HepG2 (cell line): ENCODE results near the gene LTB4R. TPM values are rescaled to one million over a fixed set of nuclear protein-coding genes. Genes with fewer than 3 reads are reported as not detected.
A peak's percentile ranks its signal among the peaks of the same experiment; 100 is the strongest.

ENCODE experiments used
- ADNP ChIP-seq: sonication (generic); formaldehyde crosslinking; IDR thresholded peaks from 2 replicates; pipeline ENCODE4 v1.4.0; 2020; ENCODE audit warnings: missing genetic modification reagents
- AGO2 ChIP-seq: fragments of 200-400 bp; formaldehyde crosslinking; optimal IDR thresholded peaks from 2 replicates; pipeline ENCODE3; 2017; ENCODE audit warnings: mild to moderate bottlenecking, low read depth, low read length, moderate library complexity
- CBFB ChIP-seq: sonication (generic); formaldehyde crosslinking; IDR thresholded peaks from 2 replicates; pipeline ENCODE4 v1.4.0; 2020; ENCODE audit warnings: missing genetic modification reagents
- CHCHD3 ChIP-seq: sonication (generic); formaldehyde crosslinking; IDR thresholded peaks from 2 replicates; pipeline ENCODE4 v1.8.0; 2022; ENCODE audit warnings: mild to moderate bottlenecking, missing genetic modification reagents, moderate library complexity
- EED ChIP-seq: sonication (generic); formaldehyde crosslinking; IDR thresholded peaks from 2 replicates; pipeline ENCODE4 v1.5.0; 2020; ENCODE audit warnings: mild to moderate bottlenecking, missing genetic modification reagents
- KAT8 ChIP-seq: IDR thresholded peaks from 2 replicates; pipeline ENCODE4 v1.6.1; 2016; ENCODE audit warnings: missing genetic modification reagents, missing compliant biosample characterization
- MBNL3 ChIP-seq: fragments of 250-450 bp; sonication (Bioruptor Pico); conservative IDR thresholded peaks from 2 replicates; pipeline ENCODE4 v1.8.0; 2022; ENCODE audit warnings: mild to moderate bottlenecking, inconsistent platforms
- NCOA1 ChIP-seq: sonication (generic); formaldehyde crosslinking; IDR thresholded peaks from 2 replicates; pipeline ENCODE4 v1.9.0; 2021; ENCODE audit warnings: missing genetic modification reagents
- POLR2A ChIP-seq, 2 experiments: IDR thresholded peaks; 2 replicates each; pipeline ENCODE4 v1.6.1; 2011; ENCODE audit warnings: low read depth in 2 of 2, low read length in 2 of 2, mild to moderate bottlenecking in 1 of 2, moderate library complexity in 1 of 2; ENCODE audit not compliant: insufficient read depth in 1 of 2
- RFX5 ChIP-seq: IDR thresholded peaks from 2 replicates; pipeline ENCODE4 v1.6.1; 2011; ENCODE audit warnings: low read depth, low read length, improper control_type of control experiment
- RFXAP ChIP-seq: sonication (generic); formaldehyde crosslinking; IDR thresholded peaks from 2 replicates; pipeline ENCODE4 v1.4.0; 2020; ENCODE audit warnings: missing genetic modification reagents, borderline replicate concordance
- RXRA ChIP-seq: sonication (generic); formaldehyde crosslinking; IDR thresholded peaks from 2 replicates; pipeline ENCODE4 v1.5.1; 2020; ENCODE audit warnings: missing genetic modification reagents
- SATB2 ChIP-seq: sonication (generic); formaldehyde crosslinking; IDR thresholded peaks from 2 replicates; pipeline ENCODE4 v1.5.0; 2020; ENCODE audit warnings: missing genetic modification reagents
- SP140L ChIP-seq: sonication (generic); formaldehyde crosslinking; IDR thresholded peaks from 2 replicates; pipeline ENCODE4 v1.4.0; 2020; ENCODE audit warnings: missing genetic modification reagents, borderline replicate concordance
- SP4 ChIP-seq: sonication (generic); formaldehyde crosslinking; IDR thresholded peaks from 2 replicates; pipeline ENCODE4 v1.8.1; 2023; ENCODE audit warnings: mild to moderate bottlenecking, missing genetic modification reagents
- TBL1XR1 ChIP-seq: fragments of 150-350 bp; IDR thresholded peaks from 2 replicates; pipeline ENCODE4 v1.6.1; 2014; ENCODE audit warnings: borderline replicate concordance, low read length; ENCODE audit not compliant: partially characterized antibody
- ZBTB7B ChIP-seq: sonication (generic); formaldehyde crosslinking; IDR thresholded peaks from 2 replicates; pipeline ENCODE4 v1.4.0; 2020; ENCODE audit warnings: missing genetic modification reagents
- ZFP41 ChIP-seq: sonication (generic); formaldehyde crosslinking; IDR thresholded peaks from 2 replicates; pipeline ENCODE4 v1.4.0; 2020; ENCODE audit warnings: mild to moderate bottlenecking, missing genetic modification reagents, borderline replicate concordance
- ZFYVE20 ChIP-seq: sonication (generic); formaldehyde crosslinking; IDR thresholded peaks from 2 replicates; pipeline ENCODE4 v1.8.0; 2023; ENCODE audit warnings: low read depth, mild to moderate bottlenecking, moderate library complexity, missing genetic modification reagents, borderline replicate concordance
- ZKSCAN8 ChIP-seq: IDR thresholded peaks from 2 replicates; pipeline ENCODE4 v1.6.1; 2016; ENCODE audit warnings: borderline replicate concordance, missing genetic modification reagents, missing compliant biosample characterization
- ZNF138 ChIP-seq: sonication (generic); formaldehyde crosslinking; IDR thresholded peaks from 2 replicates; pipeline ENCODE4 v1.5.0; 2020; ENCODE audit warnings: mild to moderate bottlenecking, low read depth, missing genetic modification reagents
- ZNF20 ChIP-seq: sonication (generic); formaldehyde crosslinking; IDR thresholded peaks from 2 replicates; pipeline ENCODE4 v1.4.0; 2020; ENCODE audit warnings: mild to moderate bottlenecking, moderate library complexity, missing genetic modification reagents
- ZNF224 ChIP-seq: sonication (generic); formaldehyde crosslinking; IDR thresholded peaks from 2 replicates; pipeline ENCODE4 v1.5.0; 2020; ENCODE audit warnings: mild to moderate bottlenecking, missing genetic modification reagents
- ZNF225 ChIP-seq: sonication (generic); formaldehyde crosslinking; IDR thresholded peaks from 2 replicates; pipeline ENCODE4 v1.4.0; 2020; ENCODE audit warnings: mild to moderate bottlenecking, missing genetic modification reagents
- ZNF251 ChIP-seq: sonication (generic); formaldehyde crosslinking; IDR thresholded peaks from 2 replicates; pipeline ENCODE4 v1.9.0; 2021; ENCODE audit warnings: mild to moderate bottlenecking, missing genetic modification reagents
- ZNF441 ChIP-seq: sonication (generic); formaldehyde crosslinking; IDR thresholded peaks from 2 replicates; pipeline ENCODE4 v1.7.0; 2021; ENCODE audit warnings: missing genetic modification reagents, borderline replicate concordance
- ZNF614 ChIP-seq: IDR thresholded peaks from 2 replicates; pipeline ENCODE4 v1.6.1; 2018; ENCODE audit warnings: missing biosample characterization, missing genetic modification reagents, inconsistent platforms, borderline replicate concordance
- ZNF839 ChIP-seq: sonication (generic); formaldehyde crosslinking; IDR thresholded peaks from 2 replicates; pipeline ENCODE4 v1.4.0; 2020; ENCODE audit warnings: missing genetic modification reagents, mild to moderate bottlenecking, borderline replicate concordance
- ZNF879 ChIP-seq: sonication (generic); formaldehyde crosslinking; IDR thresholded peaks from 2 replicates; pipeline ENCODE4 v1.8.1; 2023; ENCODE audit warnings: missing genetic modification reagents
- ZSCAN22 ChIP-seq: sonication (generic); formaldehyde crosslinking; IDR thresholded peaks from 2 replicates; pipeline ENCODE4 v1.4.0; 2020; ENCODE audit warnings: mild to moderate bottlenecking, missing genetic modification reagents
- polyA plus RNA-seq, 8 experiments: library from polyadenylated mRNA; depleted of rRNA in 3 of 8; stranded (reverse) in 7 of 8; unstranded in 1 of 8; fragments of >200 nt; fragmentation: Illumina TruSeq in 4 of 8; extraction: Trizol in 4 of 8; gene quantifications; 2 replicates each; pipeline versions ENCODE4 v1.2.1 to v1.2.3, GENCODE V29; 2011 to 2016; ENCODE audit warnings: low read depth in 4 of 8, missing spikeins in 1 of 8, mixed read lengths in 1 of 8; ENCODE audit not compliant: insufficient read depth in 1 of 8
- total RNA-seq, 5 experiments: library from RNA; depleted of rRNA; stranded (reverse); fragments of >200 nt; fragmentation: Illumina TruSeq; extraction: Trizol; gene quantifications; 2 replicates each; pipeline ENCODE4 v1.2.3, GENCODE V29; 2016; ENCODE audit warnings: low read depth in 1 of 5
- TF ChIP-seq, protein P1 (sequence below): IDR thresholded peaks from 2 replicates; pipeline ENCODE4 v1.6.1; 2016; ENCODE audit warnings: low read depth, control low read depth
- TF ChIP-seq, protein P2 (sequence below): fragments of 450-650 bp; IDR thresholded peaks from 2 replicates; pipeline ENCODE4 v1.6.1; 2017

LTB4R gene
- total and polyA plus RNA-seq, 2 of the 13 experiments (the other 11 are each of a cell fraction or from before 2014, with no cell fraction given), result 3.2 to 8.2 TPM

DNA sequence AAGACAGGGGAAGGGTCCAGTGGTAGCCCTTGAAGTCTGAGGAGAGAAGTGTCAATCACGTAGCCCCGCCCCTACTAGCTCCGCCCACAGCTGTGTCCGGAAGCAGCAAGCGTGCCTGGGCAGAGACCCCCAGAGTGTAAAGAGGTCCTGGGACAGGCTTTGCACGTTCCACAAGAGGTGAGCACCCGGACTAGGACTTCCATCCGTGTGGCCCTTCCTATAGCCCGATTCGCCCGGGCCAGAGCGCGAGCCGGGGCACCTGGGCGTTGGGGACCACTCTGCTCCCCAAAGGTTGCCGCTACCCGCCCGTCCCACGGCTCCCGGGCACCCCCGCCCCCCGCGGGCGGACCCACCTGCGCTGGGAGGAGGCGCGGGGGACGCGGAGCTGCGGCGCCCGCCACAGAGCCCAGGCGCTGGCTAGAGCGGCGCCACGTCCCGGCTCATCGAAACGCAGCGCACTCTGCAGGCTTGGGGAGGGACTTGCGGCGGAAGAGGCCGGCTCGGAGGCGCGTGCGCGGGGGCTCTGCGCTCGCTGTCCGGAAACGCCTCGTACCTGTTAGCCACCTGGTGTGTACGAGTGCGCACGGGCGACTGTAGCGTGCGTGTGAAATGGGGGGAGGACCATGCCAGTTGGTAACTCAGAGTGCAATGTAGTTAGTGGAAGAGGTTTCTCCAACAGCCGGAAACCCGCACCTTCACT lies 40.0 kb upstream of the LTB4R start, which contains the start of gene RABGGTA (continued):
- peak; percentile 65 for TF ChIP-seq TBL1XR1
- TF ChIP-seq ZNF138 (CRISPR knock-in tag), result peak; percentile 98
- no peak; the same call in 1 of the 2 replicates for TF ChIP-seq ADNP (CRISPR knock-in tag)
- peak; percentile 78 for TF ChIP-seq RXRA (CRISPR knock-in tag)
- TF ChIP-seq, protein P1, sequence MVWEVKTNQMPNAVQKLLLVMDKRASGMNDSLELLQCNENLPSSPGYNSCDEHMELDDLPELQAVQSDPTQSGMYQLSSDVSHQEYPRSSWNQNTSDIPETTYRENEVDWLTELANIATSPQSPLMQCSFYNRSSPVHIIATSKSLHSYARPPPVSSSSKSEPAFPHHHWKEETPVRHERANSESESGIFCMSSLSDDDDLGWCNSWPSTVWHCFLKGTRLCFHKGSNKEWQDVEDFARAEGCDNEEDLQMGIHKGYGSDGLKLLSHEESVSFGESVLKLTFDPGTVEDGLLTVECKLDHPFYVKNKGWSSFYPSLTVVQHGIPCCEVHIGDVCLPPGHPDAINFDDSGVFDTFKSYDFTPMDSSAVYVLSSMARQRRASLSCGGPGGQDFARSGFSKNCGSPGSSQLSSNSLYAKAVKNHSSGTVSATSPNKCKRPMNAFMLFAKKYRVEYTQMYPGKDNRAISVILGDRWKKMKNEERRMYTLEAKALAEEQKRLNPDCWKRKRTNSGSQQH (CRISPR knock-in tag), result peak; percentile 99
- TF ChIP-seq ZNF839 (CRISPR knock-in tag), result peak; percentile 99; the same call in 1 of the 2 replicates
- TF ChIP-seq RFXAP (CRISPR knock-in tag), result peak; percentile 99
- TF ChIP-seq, protein P2, sequence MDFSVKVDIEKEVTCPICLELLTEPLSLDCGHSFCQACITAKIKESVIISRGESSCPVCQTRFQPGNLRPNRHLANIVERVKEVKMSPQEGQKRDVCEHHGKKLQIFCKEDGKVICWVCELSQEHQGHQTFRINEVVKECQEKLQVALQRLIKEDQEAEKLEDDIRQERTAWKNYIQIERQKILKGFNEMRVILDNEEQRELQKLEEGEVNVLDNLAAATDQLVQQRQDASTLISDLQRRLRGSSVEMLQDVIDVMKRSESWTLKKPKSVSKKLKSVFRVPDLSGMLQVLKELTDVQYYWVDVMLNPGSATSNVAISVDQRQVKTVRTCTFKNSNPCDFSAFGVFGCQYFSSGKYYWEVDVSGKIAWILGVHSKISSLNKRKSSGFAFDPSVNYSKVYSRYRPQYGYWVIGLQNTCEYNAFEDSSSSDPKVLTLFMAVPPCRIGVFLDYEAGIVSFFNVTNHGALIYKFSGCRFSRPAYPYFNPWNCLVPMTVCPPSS, result no peak
- peak; percentile 95 for TF ChIP-seq ZNF251 (CRISPR knock-in tag)
- TF ChIP-seq POLR2A (IDR thresholded peaks at IDR 0.05; ENCODE audit: insufficient read depth in 1 of 2, low read depth in 2 of 2, low read length in 2 of 2), result peak in 1 of 2 experiments; percentile 96; a peak in 2 of 4 replicates
- peak; percentile 99 for TF ChIP-seq CBFB
- peak; percentile 96 for TF ChIP-seq NCOA1 (CRISPR knock-in tag)
- peak; percentile 97 for TF ChIP-seq ZNF441 (CRISPR knock-in tag)
- no peak for TF ChIP-seq MBNL3
- TF ChIP-seq SATB2 (CRISPR knock-in tag), result peak; percentile 99
- TF ChIP-seq ZNF225 (CRISPR knock-in tag), result peak; percentile 98
- peak; percentile 99 for TF ChIP-seq KAT8 (CRISPR knock-in tag)
- TF ChIP-seq SP140L (CRISPR knock-in tag), result peak; percentile 94
- TF ChIP-seq ZBTB7B, result peak; percentile 99
- TF ChIP-seq RFX5, result no peak
- no peak; the same call in none of the 2 replicates for TF ChIP-seq ZSCAN22 (CRISPR knock-in tag)
- peak; percentile 98 for TF ChIP-seq ZNF20 (CRISPR knock-in tag)
- peak; percentile 98 for TF ChIP-seq AGO2
- peak; percentile 100 for TF ChIP-seq ZNF614 (CRISPR knock-in tag)
- TF ChIP-seq EED (CRISPR knock-in tag), result peak; percentile 99
- TF ChIP-seq ZFYVE20 (CRISPR knock-in tag), result no peak
- TF ChIP-seq ZNF224 (CRISPR knock-in tag), result peak; percentile 99
- TF ChIP-seq SP4 (CRISPR knock-in tag), result peak; percentile 99
- TF ChIP-seq ZKSCAN8 (CRISPR knock-in tag), result peak; percentile 96; the same call in 1 of the 2 replicates
- peak; percentile 98 for TF ChIP-seq ZNF879 (CRISPR knock-in tag)
- TF ChIP-seq CHCHD3 (CRISPR knock-in tag), result peak; percentile 91
- peak; percentile 98 for TF ChIP-seq ZFP41 (CRISPR knock-in tag)
